ENCODE measurements around the gene TMEM63A. TPM values are rescaled to one million over a fixed set of nuclear protein-coding genes. Genes with fewer than 3 reads are reported as not detected.

Gene TMEM63A
- total and polyA plus RNA-seq, 2 donors (not counting 1 experiment from before 2014, with no cell fraction given), result 14.5 to 24.1 TPM

GRCh38 chr1:225917101-225917500 is 34.9 kb upstream of the TMEM63A start:
- no peaks in the 10 kb centered on the region for H4K20me1 ChIP-seq (ENCODE audit: control insufficient read depth, extremely low read depth, insufficient read depth, low read length)
- peaks cover 2% of the 10 kb centered on the region for H3K4me1 ChIP-seq (ENCODE audit: control insufficient read depth, extremely low read depth, insufficient read depth, low read length)
- no peaks in the 10 kb centered on the region for H3K27me3 ChIP-seq (ENCODE audit: control insufficient read depth, insufficient read depth, low read length)
- H3K4me3 ChIP-seq (replicated peaks in 1 of 4; ENCODE audit: control extremely low read depth in 1 of 4, insufficient read depth in 1 of 4, low read depth in 3 of 4, low read length in 4 of 4), result no peak overlapping the region
- no peak overlapping the region for H2AFZ ChIP-seq (ENCODE audit: low read length)
- H3K4me2 ChIP-seq (ENCODE audit: extremely low read depth, insufficient read depth, low read length), result no peak overlapping the region
- H3K27ac ChIP-seq (ENCODE audit: insufficient read depth, low read length), result no peak overlapping the region
- no peak for TF ChIP-seq CTCF (conservative IDR thresholded peaks at IDR 0.05 in 1 of 2, IDR thresholded peaks at IDR 0.05 in 1 of 2; ENCODE audit: low read depth in 1 of 2, low read length in 2 of 2)
- no peak for TF ChIP-seq EZH2 (IDR thresholded peaks at IDR 0.05; ENCODE audit: low read length, missing control alignments)
- no peak for DNase-seq (ENCODE audit: low read depth in 2 of 2)
- no peaks in the 10 kb centered on the region for H3K9me3 ChIP-seq (ENCODE audit: control insufficient read depth, insufficient read depth, low read depth, low read length)
- H3K9ac ChIP-seq (ENCODE audit: insufficient read depth, low read length), result no peak overlapping the region
- peaks cover 14% of the 10 kb centered on the region for H3K36me3 ChIP-seq (ENCODE audit: control insufficient read depth, insufficient read depth, low read length)
- H3K79me2 ChIP-seq (ENCODE audit: control insufficient read depth, insufficient read depth, low read length), result peaks cover 4% of the 10 kb centered on the region

- H2AFZ ChIP-seq (ENCODE audit: low read length), result no peak overlapping the region
- peaks cover 2% of the 10 kb centered on the region for H3K4me1 ChIP-seq (ENCODE audit: control insufficient read depth, extremely low read depth, insufficient read depth, low read length)
- DNase-seq (ENCODE audit: low read depth in 2 of 2), result peak in 1 of 2 donors; percentile 28
- H4K20me1 ChIP-seq (ENCODE audit: control insufficient read depth, extremely low read depth, insufficient read depth, low read length), result no peaks in the 10 kb centered on the region
- H3K27me3 ChIP-seq (ENCODE audit: control insufficient read depth, insufficient read depth, low read length), result no peaks in the 10 kb centered on the region
- H3K4me3 ChIP-seq (replicated peaks in 1 of 4; ENCODE audit: control extremely low read depth in 1 of 4, insufficient read depth in 1 of 4, low read depth in 3 of 4, low read length in 4 of 4), result no peak overlapping the region
- H3K9ac ChIP-seq (ENCODE audit: insufficient read depth, low read length), result no peak overlapping the region
- no peak for TF ChIP-seq CTCF (conservative IDR thresholded peaks at IDR 0.05 in 1 of 2, IDR thresholded peaks at IDR 0.05 in 1 of 2; ENCODE audit: low read depth in 1 of 2, low read length in 2 of 2)
- peaks cover 5% of the 10 kb centered on the region for H3K36me3 ChIP-seq (ENCODE audit: control insufficient read depth, insufficient read depth, low read length)
- H3K9me3 ChIP-seq (ENCODE audit: control insufficient read depth, insufficient read depth, low read depth, low read length), result no peaks in the 10 kb centered on the region
- H3K4me2 ChIP-seq (ENCODE audit: extremely low read depth, insufficient read depth, low read length), result no peak overlapping the region
- H3K79me2 ChIP-seq (ENCODE audit: control insufficient read depth, insufficient read depth, low read length), result no peaks in the 10 kb centered on the region
- H3K27ac ChIP-seq (ENCODE audit: insufficient read depth, low read length), result no peak overlapping the region
Observed at GRCh38 chr1:225915538-225915991, 33.4 kb upstream of the TMEM63A start.

GRCh38 chr1:225914947-225915346 is 32.8 kb upstream of the TMEM63A start:
- H3K9me3 ChIP-seq (ENCODE audit: control insufficient read depth, insufficient read depth, low read depth, low read length), result no peaks in the 10 kb centered on the region
- H3K27ac ChIP-seq (ENCODE audit: insufficient read depth, low read length), result no peak overlapping the region
- H4K20me1 ChIP-seq (ENCODE audit: control insufficient read depth, extremely low read depth, insufficient read depth, low read length), result no peaks in the 10 kb centered on the region
- no peaks in the 10 kb centered on the region for H3K27me3 ChIP-seq (ENCODE audit: control insufficient read depth, insufficient read depth, low read length)
- no peak overlapping the region for H3K4me3 ChIP-seq (replicated peaks in 1 of 4; ENCODE audit: control extremely low read depth in 1 of 4, insufficient read depth in 1 of 4, low read depth in 3 of 4, low read length in 4 of 4)
- DNase-seq (ENCODE audit: low read depth in 2 of 2), result no peak
- no peaks in the 10 kb centered on the region for H3K79me2 ChIP-seq (ENCODE audit: control insufficient read depth, insufficient read depth, low read length)
- TF ChIP-seq CTCF (conservative IDR thresholded peaks at IDR 0.05 in 1 of 2, IDR thresholded peaks at IDR 0.05 in 1 of 2; ENCODE audit: low read depth in 1 of 2, low read length in 2 of 2) (no peak), EZH2 (IDR thresholded peaks at IDR 0.05; ENCODE audit: low read length, missing control alignments) (no peak)
- H3K4me2 ChIP-seq (ENCODE audit: extremely low read depth, insufficient read depth, low read length), result no peak overlapping the region
- H3K36me3 ChIP-seq (ENCODE audit: control insufficient read depth, insufficient read depth, low read length), result peaks cover 5% of the 10 kb centered on the region
- H3K4me1 ChIP-seq (ENCODE audit: control insufficient read depth, extremely low read depth, insufficient read depth, low read length), result no peaks in the 10 kb centered on the region
- H2AFZ ChIP-seq (ENCODE audit: low read length), result no peak overlapping the region
- no peak overlapping the region for H3K9ac ChIP-seq (ENCODE audit: insufficient read depth, low read length)

Measured in fibroblast of lung (primary cell).